Measurements from ENCODE around the gene SMCHD1. TPM values are rescaled to one million over a fixed set of nuclear protein-coding genes. Genes with fewer than 3 reads are reported as not detected.

Gene SMCHD1
- 36.6 and 37.9 TPM in 2 replicates for total RNA-seq
- 6.1 TPM for polyA plus RNA-seq (2012)

- peak; percentile 85 for DNase-seq (ENCODE audit: low read depth)
Measured at GRCh38 chr18:2655178-2655953, at the start of gene SMCHD1. SMCHD1 (plus strand) TSS chr18:2655726; CDS start chr18:2656076, 350 bp downstream.

GRCh38 chr18:2606335-2606734 lies 49.2 kb upstream of the SMCHD1 start:
- no peak for DNase-seq (ENCODE audit: low read depth)

GRCh38 chr18:2609604-2610003 lies 45.9 kb upstream of the SMCHD1 start:
- no peak for DNase-seq (ENCODE audit: low read depth)

- DNase-seq (ENCODE audit: low read depth) = no peak
Measured at GRCh38 chr18:2610549-2610948, 45.0 kb upstream of the SMCHD1 start.

- no peak for DNase-seq (ENCODE audit: low read depth)
Measured at GRCh38 chr18:2612996-2613395, 42.5 kb upstream of the SMCHD1 start.

GRCh38 chr18:2617401-2617998 lies 38.0 kb upstream of the SMCHD1 start:
- DNase-seq (ENCODE audit: low read depth) = no peak

GRCh38 chr18:2618009-2618408 lies 37.5 kb upstream of the SMCHD1 start:
- no peak for DNase-seq (ENCODE audit: low read depth)

- no peak for DNase-seq (ENCODE audit: low read depth)
Measured at GRCh38 chr18:2625217-2625616, 30.3 kb upstream of the SMCHD1 start.

GRCh38 chr18:2627821-2628276 lies 27.7 kb upstream of the SMCHD1 start:
- no peak for DNase-seq (ENCODE audit: low read depth)

GRCh38 chr18:2629003-2629402 lies 26.5 kb upstream of the SMCHD1 start:
- DNase-seq (ENCODE audit: low read depth) = no peak

- DNase-seq (ENCODE audit: low read depth) = no peak
Measured at GRCh38 chr18:2635586-2635985, 19.9 kb upstream of the SMCHD1 start.

GRCh38 chr18:2636126-2636631 lies 19.3 kb upstream of the SMCHD1 start:
- DNase-seq (ENCODE audit: low read depth) = no peak

- no peak for DNase-seq (ENCODE audit: low read depth)
Measured at GRCh38 chr18:2641638-2642037, 13.9 kb upstream of the SMCHD1 start.

- DNase-seq (ENCODE audit: low read depth) = no peak
Measured at GRCh38 chr18:2642771-2643170, 12.8 kb upstream of the SMCHD1 start.

GRCh38 chr18:2644535-2644934 lies 11.0 kb upstream of the SMCHD1 start:
- DNase-seq (ENCODE audit: low read depth) = no peak

- DNase-seq (ENCODE audit: low read depth) = no peak
Measured at GRCh38 chr18:2651981-2652380, 3.5 kb upstream of the SMCHD1 start.

- DNase-seq (ENCODE audit: low read depth) = no peak
Measured at GRCh38 chr18:2653467-2653866, 2.1 kb upstream of the SMCHD1 start.

- no peak for DNase-seq (ENCODE audit: low read depth)
Measured at GRCh38 chr18:2654169-2654927, 1.2 kb upstream of the SMCHD1 start.

GRCh38 chr18:2654928-2655177 lies 673 bp upstream of the SMCHD1 start:
- DNase-seq (ENCODE audit: low read depth) = peak; percentile 18

- no peak for DNase-seq (ENCODE audit: low read depth)
Measured at GRCh38 chr18:2655954-2656236, 369 bp downstream of the SMCHD1 start.

GRCh38 chr18:2656237-2656980 lies 883 bp downstream of the SMCHD1 start:
- DNase-seq (ENCODE audit: low read depth) = peak; percentile 60

Data from myocyte (in vitro differentiated cells).